HG02981 (cell line): ENCODE measurements around the gene OPRL1.
"Not testable (repeated sequence)": the region's sequence is repeated elsewhere in the genome, so short reads cannot be mapped to it uniquely, and the experiment has no call there.

ENCODE experiments used
- ATAC-seq: cut with Tn5 transposase; IDR thresholded peaks from one replicate; pipeline ENCODE4 v1.9.1; 2021; ENCODE audit warnings: mild to moderate bottlenecking, moderate library complexity; ENCODE audit not compliant: unreplicated experiment

The OPRL1 gene

GRCh38 chr20:64114356-64114971 lies 34.6 kb downstream of the OPRL1 start:
- no peak for ATAC-seq

DNA sequence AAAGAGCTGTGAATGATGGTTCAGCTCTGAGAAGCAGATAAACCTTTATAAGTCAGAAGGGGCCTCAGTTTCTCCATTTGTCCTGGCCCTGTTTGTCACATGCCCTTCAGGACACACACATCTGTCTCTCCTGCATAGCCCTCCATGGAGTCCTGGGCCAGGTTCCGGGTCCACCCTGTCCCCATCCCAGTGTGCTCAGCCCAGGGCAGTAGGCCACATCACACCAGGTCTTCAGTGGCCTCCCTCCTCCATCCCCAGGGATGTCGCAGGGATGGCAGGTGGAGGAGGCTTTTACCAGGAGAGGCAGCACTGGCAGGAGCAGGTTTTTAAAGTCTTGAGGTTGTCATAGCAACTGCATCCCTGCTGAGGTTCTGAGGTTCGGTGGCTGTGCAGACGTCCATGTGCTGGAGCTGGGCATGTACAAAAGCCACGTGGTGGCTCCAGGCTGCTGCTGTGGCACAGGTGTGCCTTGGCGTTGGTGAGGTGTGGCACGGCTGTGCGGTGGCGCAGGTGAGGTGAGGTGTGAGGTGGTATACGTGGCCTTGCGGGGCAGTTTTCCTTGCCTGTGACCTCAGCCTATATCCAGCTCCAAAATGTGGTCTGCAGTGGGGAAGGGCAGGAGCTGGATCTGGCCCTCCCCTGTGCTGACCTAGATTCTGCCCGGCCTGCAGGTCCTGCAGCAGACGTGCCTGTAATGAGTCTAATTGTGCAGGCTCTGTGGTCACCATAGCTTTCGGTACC lies 35.5 kb downstream of the OPRL1 start:
- ATAC-seq = no peak

GRCh38 chr20:64116016-64116415 lies 36.1 kb downstream of the OPRL1 start:
- no peak for ATAC-seq

- ATAC-seq = no peak
These were observed 36.9 kb downstream of the OPRL1 start for GRCh38 chr20:64116541-64117431.

DNA sequence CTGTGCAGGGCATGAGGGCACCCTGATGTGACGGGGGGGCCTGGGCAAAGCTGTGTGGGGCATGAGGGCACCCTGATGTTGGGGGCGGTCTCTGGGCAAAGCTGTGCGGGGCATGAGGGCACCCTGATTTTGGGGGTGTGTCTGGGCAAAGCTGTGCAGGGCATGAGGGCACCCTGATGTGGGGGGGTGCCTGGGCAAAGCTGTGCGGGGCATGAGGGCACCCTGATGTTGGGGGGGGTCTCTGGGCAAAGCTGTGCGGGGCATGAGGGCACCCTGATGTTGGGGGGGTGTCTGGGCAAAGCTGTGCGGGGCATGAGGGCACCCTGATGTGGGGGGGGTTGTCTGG lies 37.5 kb downstream of the OPRL1 start:
- not testable (repeated sequence) for ATAC-seq

DNA sequence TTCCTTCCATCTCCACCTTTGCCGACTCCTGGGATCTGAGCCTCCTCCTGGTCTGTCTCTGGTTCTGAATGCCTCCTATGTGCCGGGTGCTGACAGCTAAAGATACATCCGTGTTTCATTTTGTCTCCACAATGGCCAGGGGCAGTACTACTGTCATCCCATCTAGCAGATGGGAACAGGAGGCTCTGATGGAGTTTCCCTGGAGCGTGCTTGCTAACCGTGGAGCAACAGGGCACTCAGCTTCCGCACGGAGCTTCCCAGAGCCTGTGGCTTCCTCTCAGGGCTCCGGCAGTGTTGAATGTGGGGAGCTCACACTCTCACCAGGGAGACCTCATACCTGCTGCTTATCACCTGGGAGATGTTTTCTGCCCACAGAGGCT lies 39.4 kb downstream of the OPRL1 start:
- ATAC-seq = no peak

- no peak for ATAC-seq
These were observed 39.9 kb downstream of the OPRL1 start for GRCh38 chr20:64119681-64120341.

GRCh38 chr20:64121586-64121985 lies 41.7 kb downstream of the OPRL1 start:
- ATAC-seq = no peak

GRCh38 chr20:64122927-64123326 lies 43.0 kb downstream of the OPRL1 start:
- ATAC-seq = not testable (repeated sequence)

DNA sequence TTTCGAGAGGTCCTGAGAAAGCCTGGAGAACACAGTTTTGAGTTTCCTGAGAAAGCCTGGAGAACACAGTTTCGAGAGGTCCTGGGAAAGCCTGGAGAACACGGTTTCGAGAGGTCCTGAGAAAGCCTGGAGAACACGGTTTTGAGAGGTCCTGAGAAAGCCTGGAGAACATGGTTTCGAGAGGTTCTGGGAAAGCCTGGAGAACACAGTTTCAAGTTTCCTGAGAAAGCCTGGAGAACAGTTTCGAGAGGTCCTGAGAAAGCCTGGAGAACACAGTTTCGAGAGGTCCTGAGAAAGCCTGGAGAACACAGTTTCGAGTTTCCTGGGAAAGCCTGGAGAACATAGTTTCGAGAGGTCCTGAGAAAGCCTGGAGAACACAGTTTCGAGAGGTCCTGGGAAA lies 43.6 kb downstream of the OPRL1 start:
- ATAC-seq = not testable (repeated sequence)

GRCh38 chr20:64129146-64129782 lies 49.4 kb downstream of the OPRL1 start:
- no peak for ATAC-seq

DNA sequence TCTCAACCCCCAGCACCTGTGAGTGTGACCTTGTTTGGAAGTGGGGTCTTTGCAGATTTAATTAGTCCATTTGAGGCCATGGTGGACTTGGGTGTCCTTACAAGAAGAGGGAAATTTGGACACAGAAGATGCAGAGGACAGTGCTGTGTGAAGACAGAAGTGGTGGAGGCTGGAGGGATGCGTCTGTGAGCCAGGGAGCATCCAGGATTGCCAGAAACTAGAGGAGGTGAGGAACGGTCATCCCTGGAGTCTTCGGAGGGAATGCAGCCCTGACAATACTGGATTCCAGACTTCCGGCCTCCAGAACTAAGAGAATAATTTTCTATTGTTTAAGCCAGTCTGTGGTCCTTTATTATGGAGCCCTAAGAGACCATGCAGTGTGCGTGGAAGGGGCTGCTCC lies 50.4 kb downstream of the OPRL1 start:
- ATAC-seq = no peak

- no peak for ATAC-seq
These were observed 51.0 kb downstream of the OPRL1 start for GRCh38 chr20:64130876-64131275.

DNA sequence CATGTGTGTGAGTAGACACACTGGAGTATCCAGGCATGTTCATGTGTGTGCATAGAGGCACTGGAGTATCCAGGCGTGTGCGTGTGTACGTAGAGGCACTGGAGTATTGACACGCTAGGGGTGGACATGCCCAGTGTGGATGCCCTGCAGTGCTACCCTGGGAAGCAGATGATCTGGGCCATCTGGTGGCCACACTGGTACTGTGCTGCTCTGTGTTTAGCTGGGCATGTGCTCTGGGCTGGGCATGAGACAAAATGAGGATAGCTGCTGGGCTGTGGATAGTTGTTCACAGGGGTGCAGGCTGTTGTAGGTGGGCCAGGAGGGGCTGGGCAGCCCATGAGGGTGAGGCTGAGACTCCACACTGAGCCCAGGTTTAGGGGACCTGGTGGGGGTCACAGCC lies 51.5 kb downstream of the OPRL1 start:
- no peak for ATAC-seq

DNA sequence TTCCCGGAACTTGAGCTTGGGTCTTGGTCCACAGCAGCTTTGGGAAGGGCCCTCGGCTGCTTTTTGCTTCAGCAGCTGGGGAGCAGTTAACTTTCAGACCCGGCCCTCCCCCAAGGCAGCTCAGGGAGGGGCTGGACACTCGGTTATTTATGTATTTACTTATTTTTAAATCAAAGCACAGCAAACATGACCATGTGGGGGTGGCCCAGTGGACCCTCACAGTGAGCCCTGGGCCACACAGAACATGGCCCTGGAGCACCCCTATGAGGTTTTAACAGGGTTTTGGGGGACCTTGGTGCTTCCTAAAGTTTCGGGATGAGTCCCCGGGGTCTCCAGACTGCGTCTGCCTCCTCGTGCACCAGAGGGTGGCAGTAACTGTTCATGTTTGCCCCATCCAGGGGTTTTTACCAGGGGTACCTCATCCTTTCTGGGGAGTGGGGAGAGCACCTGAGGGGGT lies 54.1 kb downstream of the OPRL1 start:
- no peak for ATAC-seq

DNA sequence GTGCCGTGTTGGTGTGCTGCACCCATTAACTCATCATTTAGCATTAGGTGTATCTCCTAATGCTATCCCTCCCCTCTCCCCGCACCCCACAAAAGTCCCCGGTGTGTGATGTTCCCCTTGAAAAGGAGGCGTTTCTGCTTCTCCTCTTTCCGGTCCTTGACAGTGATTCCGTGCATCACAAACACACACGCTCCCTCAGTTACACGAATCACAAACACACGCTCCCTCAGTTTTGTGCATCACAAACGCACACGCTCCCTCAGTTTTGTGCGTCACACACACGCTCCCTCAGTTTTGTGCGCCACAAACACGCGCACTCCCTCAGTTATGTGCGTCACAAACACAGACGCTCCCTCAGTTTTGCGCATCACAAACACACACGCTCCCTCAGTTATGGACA lies 54.9 kb downstream of the OPRL1 start:
- not testable (repeated sequence) for ATAC-seq

GRCh38 chr20:64136004-64136710 lies 56.3 kb downstream of the OPRL1 start:
- ATAC-seq = no peak

DNA sequence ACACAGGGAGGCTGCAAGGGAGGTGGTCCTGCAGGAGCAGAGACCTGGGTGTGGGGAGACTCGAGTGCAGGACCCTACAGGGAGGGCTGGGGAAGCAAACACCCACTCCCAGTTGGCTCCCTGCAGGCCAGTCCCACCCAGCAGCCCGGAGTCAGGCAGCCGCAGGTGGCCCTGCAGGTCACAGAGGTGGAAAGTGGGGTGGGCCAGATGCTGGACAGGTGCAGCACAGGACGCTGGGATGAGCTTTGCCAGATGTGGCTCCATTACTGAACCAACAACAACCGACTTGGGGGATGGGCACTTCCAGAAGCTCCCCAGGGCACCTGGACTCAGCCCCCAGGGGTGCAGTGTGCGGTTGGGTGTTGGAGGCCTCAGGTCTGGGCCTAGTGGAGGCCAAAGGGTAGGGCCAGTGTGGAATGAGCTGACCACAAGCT lies 57.7 kb downstream of the OPRL1 start:
- no peak for ATAC-seq

DNA sequence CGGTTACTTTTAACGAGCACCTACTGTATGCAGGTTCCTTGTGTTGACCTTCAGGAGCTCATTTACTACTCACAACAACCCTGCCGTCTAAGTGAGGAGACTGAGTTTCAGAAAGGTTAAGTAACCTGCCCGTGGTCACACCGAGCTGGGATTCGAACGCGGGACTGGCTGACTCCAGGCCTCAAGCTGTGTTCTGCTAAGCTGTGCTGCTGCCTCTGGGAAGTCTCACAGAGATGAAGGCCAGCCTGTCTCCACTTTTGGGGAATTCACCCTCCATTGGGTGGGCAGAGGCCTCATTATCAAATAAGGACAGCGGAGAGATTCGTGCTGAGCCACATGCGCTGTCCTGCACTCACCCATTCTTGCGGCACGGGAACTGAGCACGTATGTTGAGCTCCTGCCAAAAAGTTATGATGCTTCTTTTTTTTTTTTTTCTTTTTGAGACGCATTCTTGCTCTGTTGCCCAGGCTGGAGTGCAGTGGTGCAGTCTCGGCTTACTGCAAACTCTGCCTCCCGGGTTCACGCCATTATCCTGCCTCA lies 58.5 kb downstream of the OPRL1 start:
- ATAC-seq = no peak
